ENCODE data around the gene GAS7. TPM values are rescaled to one million over a fixed set of nuclear protein-coding genes. Genes with fewer than 3 reads are reported as not detected.

The GAS7 gene
- polyA plus RNA-seq, 2 donors = 6.4 to 7.7 TPM

Other genes starting within 250 kb of the GAS7 start
- gene MYH13, start 174.4 kb upstream of the GAS7 start, polyA plus RNA-seq = under 1 TPM; 0.04 to 0.08 TPM
- gene MYH8, start 223.3 kb upstream of the GAS7 start, polyA plus RNA-seq = not detected

All from esophagus (tissue), 2 donors.